Cerebellar cortex (tissue), 1 donor: ENCODE measurements around the gene TP53TG3F.
"Not testable (repeated sequence)": the region's sequence is repeated elsewhere in the genome, so short reads cannot be mapped to it uniquely, and the experiment has no call there.

ENCODE experiments used
- DNase-seq: peaks from one replicate; pipeline ENCODE4 v3.0.0-alpha.2; 2015; ENCODE audit warnings: low spot score

TP53TG3F gene

GRCh38 chr16:33459312-33459711, at the start of gene TP53TG3F:
Gene TP53TG3F (plus strand): TSS chr16:33459612. CDS start chr16:33459680, 68 bp downstream.
- DNase-seq, result not testable (repeated sequence)

GRCh38 chr16:33491611-33492010, 32.2 kb downstream of the TP53TG3F start:
- DNase-seq, result not testable (repeated sequence)

GRCh38 chr16:33507231-33507630, 47.8 kb downstream of the TP53TG3F start:
- not testable (repeated sequence) for DNase-seq

- DNase-seq, result not testable (repeated sequence)
Observed at GRCh38 chr16:33509070-33509469, 49.7 kb downstream of the TP53TG3F start.

- not testable (repeated sequence) for DNase-seq
Observed at GRCh38 chr16:33509906-33510305, 50.5 kb downstream of the TP53TG3F start.
